ENCODE results near the gene TPT1.

GRCh38 chr13:45339867-45340266, 1.1 kb downstream of the TPT1 start:
- TF ChIP-seq POLR2A (IDR thresholded peaks at IDR 0.05) = no peak
- TF ChIP-seq, protein P1, sequence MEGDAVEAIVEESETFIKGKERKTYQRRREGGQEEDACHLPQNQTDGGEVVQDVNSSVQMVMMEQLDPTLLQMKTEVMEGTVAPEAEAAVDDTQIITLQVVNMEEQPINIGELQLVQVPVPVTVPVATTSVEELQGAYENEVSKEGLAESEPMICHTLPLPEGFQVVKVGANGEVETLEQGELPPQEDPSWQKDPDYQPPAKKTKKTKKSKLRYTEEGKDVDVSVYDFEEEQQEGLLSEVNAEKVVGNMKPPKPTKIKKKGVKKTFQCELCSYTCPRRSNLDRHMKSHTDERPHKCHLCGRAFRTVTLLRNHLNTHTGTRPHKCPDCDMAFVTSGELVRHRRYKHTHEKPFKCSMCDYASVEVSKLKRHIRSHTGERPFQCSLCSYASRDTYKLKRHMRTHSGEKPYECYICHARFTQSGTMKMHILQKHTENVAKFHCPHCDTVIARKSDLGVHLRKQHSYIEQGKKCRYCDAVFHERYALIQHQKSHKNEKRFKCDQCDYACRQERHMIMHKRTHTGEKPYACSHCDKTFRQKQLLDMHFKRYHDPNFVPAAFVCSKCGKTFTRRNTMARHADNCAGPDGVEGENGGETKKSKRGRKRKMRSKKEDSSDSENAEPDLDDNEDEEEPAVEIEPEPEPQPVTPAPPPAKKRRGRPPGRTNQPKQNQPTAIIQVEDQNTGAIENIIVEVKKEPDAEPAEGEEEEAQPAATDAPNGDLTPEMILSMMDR (IDR thresholded peaks at IDR 0.05) = no peak
